ENCODE measurements around the gene ETS2. TPM values are rescaled to one million over a fixed set of nuclear protein-coding genes. Genes with fewer than 3 reads are reported as not detected.

ETS2 gene
- total RNA-seq, 1 experiment from 2014 or later = 35.3 TPM

DNA sequence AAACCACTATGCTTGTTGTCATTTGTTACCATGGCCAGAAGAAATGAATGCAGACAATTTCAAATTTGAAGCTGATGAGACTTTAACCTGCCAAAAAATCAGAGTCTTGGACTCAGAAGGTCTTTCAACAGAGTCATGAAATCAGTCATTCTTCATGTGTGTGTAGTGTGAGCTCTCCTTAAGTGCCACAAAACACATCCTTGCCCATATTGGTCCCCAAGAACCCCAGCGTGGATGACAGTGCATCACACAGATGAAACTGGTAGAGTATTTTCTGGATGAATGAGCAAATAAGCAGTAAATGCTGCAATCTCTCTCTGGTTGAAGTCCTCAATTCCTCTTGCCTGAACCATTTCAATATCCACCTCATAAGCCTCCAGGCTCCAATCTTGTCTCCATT is 28.7 kb upstream of the ETS2 start:
- H2AK5ac ChIP-seq (ENCODE audit: insufficient read length, low read length) = no peak overlapping the region
- H3K27me3 Mint-ChIP-seq (ENCODE audit: low read depth) = peaks cover 6% of the 10 kb centered on the region
- H3K79me1 ChIP-seq (ENCODE audit: insufficient read depth, low read depth, low read length, poor library complexity, severe bottlenecking) = no peaks in the 10 kb centered on the region
- H3K23me2 ChIP-seq (ENCODE audit: insufficient read length, low read depth, low read length, poor library complexity, severe bottlenecking) = no peaks in the 10 kb centered on the region
- H4K5ac ChIP-seq (ENCODE audit: insufficient read length, low read depth, low read length) = no peak overlapping the region
- peaks cover 5% of the 10 kb centered on the region for H3K9me3 ChIP-seq (ENCODE audit: control insufficient read depth, low read depth, low read length)
- H3K36me3 Mint-ChIP-seq (ENCODE audit: insufficient read depth in 1 of 3, low read depth in 3 of 3) = peaks cover 4 to 17% (median 7%) of the 10 kb centered on the region in 3 experiments
- H3K27ac ChIP-seq (ENCODE audit: insufficient read length, low read depth, low read length) = no peak overlapping the region
- no peak overlapping the region for H3K4me3 Mint-ChIP-seq
- no peak overlapping the region for H2BK20ac ChIP-seq (ENCODE audit: low read depth, low read length, poor library complexity, severe bottlenecking)
- no peak overlapping the region for H3K14ac ChIP-seq (ENCODE audit: insufficient read depth, low read length)
- no peak overlapping the region for H2BK15ac ChIP-seq (ENCODE audit: low read depth, low read length)
- H3K18ac ChIP-seq (ENCODE audit: insufficient read length, low read depth, low read length) = no peak overlapping the region
- H3K4ac ChIP-seq (ENCODE audit: low read depth, low read length) = no peak overlapping the region
- no peak overlapping the region for H3K4me2 ChIP-seq (ENCODE audit: insufficient read depth, insufficient read length, low read length)
- no peak for DNase-seq
- no peaks in the 10 kb centered on the region for H3K4me1 Mint-ChIP-seq
- WGBS (ENCODE audit: extremely low coverage, insufficient read length, low lambda C conversion rate) = no CpG with 5 or more reads among the region's 1 CpG
- no peak overlapping the region for H4K8ac ChIP-seq (replicated peaks; ENCODE audit: insufficient read length, low read depth, low read length)
- H3K27me3 ChIP-seq (ENCODE audit: insufficient read depth, low read length) = no peaks in the 10 kb centered on the region
- H3K27ac Mint-ChIP-seq = no peak overlapping the region
- no peak overlapping the region for H2BK12ac ChIP-seq (ENCODE audit: insufficient read length, low read depth, low read length)
- TF ChIP-seq, protein P1, sequence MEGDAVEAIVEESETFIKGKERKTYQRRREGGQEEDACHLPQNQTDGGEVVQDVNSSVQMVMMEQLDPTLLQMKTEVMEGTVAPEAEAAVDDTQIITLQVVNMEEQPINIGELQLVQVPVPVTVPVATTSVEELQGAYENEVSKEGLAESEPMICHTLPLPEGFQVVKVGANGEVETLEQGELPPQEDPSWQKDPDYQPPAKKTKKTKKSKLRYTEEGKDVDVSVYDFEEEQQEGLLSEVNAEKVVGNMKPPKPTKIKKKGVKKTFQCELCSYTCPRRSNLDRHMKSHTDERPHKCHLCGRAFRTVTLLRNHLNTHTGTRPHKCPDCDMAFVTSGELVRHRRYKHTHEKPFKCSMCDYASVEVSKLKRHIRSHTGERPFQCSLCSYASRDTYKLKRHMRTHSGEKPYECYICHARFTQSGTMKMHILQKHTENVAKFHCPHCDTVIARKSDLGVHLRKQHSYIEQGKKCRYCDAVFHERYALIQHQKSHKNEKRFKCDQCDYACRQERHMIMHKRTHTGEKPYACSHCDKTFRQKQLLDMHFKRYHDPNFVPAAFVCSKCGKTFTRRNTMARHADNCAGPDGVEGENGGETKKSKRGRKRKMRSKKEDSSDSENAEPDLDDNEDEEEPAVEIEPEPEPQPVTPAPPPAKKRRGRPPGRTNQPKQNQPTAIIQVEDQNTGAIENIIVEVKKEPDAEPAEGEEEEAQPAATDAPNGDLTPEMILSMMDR (conservative IDR thresholded peaks at IDR 0.05) = no peak
- H3K4me1 ChIP-seq (ENCODE audit: insufficient read depth, low read length) = no peaks in the 10 kb centered on the region
- H2AFZ ChIP-seq (ENCODE audit: low read length) = no peak overlapping the region
- H3K9ac ChIP-seq (ENCODE audit: extremely low read depth, insufficient read length, low read length) = no peak overlapping the region
- H4K20me1 ChIP-seq (ENCODE audit: control insufficient read depth, insufficient read depth, insufficient read length) = no peaks in the 10 kb centered on the region
- H2BK5ac ChIP-seq (ENCODE audit: insufficient read length, low read length) = no peak overlapping the region
- H3T11ph ChIP-seq (ENCODE audit: low read length) = no peak overlapping the region
- H2BK120ac ChIP-seq (ENCODE audit: low read depth, low read length, poor library complexity, severe bottlenecking) = no peak overlapping the region
- no peak overlapping the region for H3K56ac ChIP-seq (ENCODE audit: insufficient read length, low read depth, low read length)
- H3K9me3 Mint-ChIP-seq = peaks cover 22 to 28% of the 10 kb centered on the region in 2 experiments
- H3K79me2 ChIP-seq (ENCODE audit: insufficient read depth, low read length) = no peaks in the 10 kb centered on the region
- H4K91ac ChIP-seq (ENCODE audit: insufficient read length, low read depth, low read length) = no peak overlapping the region
- no peak overlapping the region for H3K23ac ChIP-seq (ENCODE audit: insufficient read length, low read depth, low read length)

Measured in H9 (cell line).